AG04449 (cell line): ENCODE results near the gene LTA.
"Not testable (repeated sequence)": the region's sequence is repeated elsewhere in the genome, so short reads cannot be mapped to it uniquely, and the experiment has no call there.

Experiments used
- CTCF ChIA-PET: fragments of 350-600 bp; formaldehyde crosslinking; extraction: SDS; loops from one replicate; lab custom pipeline; 2021; ENCODE audit warnings: antibody characterized with exemption; lab: Yijun Ruan, JAX
- POLR2A ChIA-PET: fragments of 400-600, 350-600 bp; formaldehyde crosslinking; extraction: SDS; loops from one replicate; lab custom pipeline; 2020; ENCODE audit warnings: antibody characterized with exemption, inconsistent platforms; lab: Yijun Ruan, JAX
- DNase-seq: peaks from one replicate; pipeline ENCODE4 v3.0.0-alpha.2; 2010; ENCODE audit warnings: low read depth, low spot score
- H3K4me3 ChIP-seq: 2 replicates; pipeline ENCODE4 v1.5.1; 2011; ENCODE audit warnings: low read depth, mild to moderate bottlenecking, control low read depth, low read length
- CTCF ChIP-seq: IDR thresholded peaks from one replicate; pipeline ENCODE4 v1.5.1; 2011; ENCODE audit warnings: mild to moderate bottlenecking, moderate library complexity, low read length, control low read depth, inconsistent platforms; ENCODE audit not compliant: insufficient read depth; ENCODE audit errors: missing control alignments

Gene LTA

GRCh38 chr6:31586008-31586407 lies 13.9 kb downstream of the LTA start, which contains the start of gene LST1:
Gene LST1 (plus strand): TSS chr6:31586277. CDS start chr6:31587300, 1,023 bp downstream.
- POLR2A ChIA-PET = no interaction called here
- CTCF ChIA-PET = interaction anchor here (1.5 to 31.3 kb wide), 4 partner anchors 9 to 33 kb away, joined by 10 to 1569 read pairs (median 237); partner anchors contain the start of genes ATP6V1G2, DDX39B, LTA and NCR3
- DNase-seq = no peak
- TF ChIP-seq CTCF = no peak
- H3K4me3 ChIP-seq = no peak within 1 kb of the TSS

- TF ChIP-seq CTCF = no peak
- DNase-seq = no peak
- ChIA-PET CTCF (interaction anchor here (1.5 to 31.3 kb wide), 5 partner anchors 8 to 34 kb away, joined by 10 to 1569 read pairs (median 40); partner anchors contain the start of genes ATP6V1G2, DDX39B, LTA and NCR3), POLR2A (no interaction called here)
- H3K4me3 ChIP-seq = no peak overlapping the region
Observed at GRCh38 chr6:31586599-31587281, 14.7 kb downstream of the LTA start.

GRCh38 chr6:31587791-31588777 lies 16.0 kb downstream of the LTA start:
- DNase-seq = no peak
- no peak for TF ChIP-seq CTCF
- ChIA-PET POLR2A (interaction anchor here (0.9 kb wide), 1 partner anchor 47 kb away, joined by 3 read pairs; no protein-coding TSS in a partner anchor), CTCF (interaction anchor here (3.4 to 31.3 kb wide), 4 partner anchors 9 to 35 kb away, joined by 15 to 1569 read pairs (median 250); partner anchors contain the start of genes ATP6V1G2, DDX39B, LTA and NCR3)
- H3K4me3 ChIP-seq = no peak overlapping the region

GRCh38 chr6:31588871-31589650 lies 17.0 kb downstream of the LTA start:
- TF ChIP-seq CTCF = no peak
- no peak overlapping the region for H3K4me3 ChIP-seq
- ChIA-PET CTCF (interaction anchor here (1.8 to 31.3 kb wide), 4 partner anchors 8 to 36 kb away, joined by 7 to 1569 read pairs (median 250); partner anchors contain the start of genes ATP6V1G2, DDX39B, LTA and NCR3), POLR2A (interaction anchor here (0.9 kb wide), 1 partner anchor 48 kb away, joined by 3 read pairs; no protein-coding TSS in a partner anchor)
- DNase-seq = no peak

- H3K4me3 ChIP-seq, DNase-seq, POLR2A ChIA-PET: not testable (repeated sequence)
- CTCF ChIA-PET = interaction anchor here (1.8 to 31.3 kb wide), 4 partner anchors 7 to 38 kb away, joined by 7 to 1569 read pairs (median 250); partner anchors contain the start of genes ATP6V1G2, DDX39B, LTA and NCR3
Observed at GRCh38 chr6:31590691-31591090, 18.6 kb downstream of the LTA start.
